Activated CD8-positive, alpha-beta T cell treated with anti-CD3 and anti-CD28 coated beads, Interleukin-2, amount 10 ng/mL, durations not matched to agents 7 days and 5 days (primary cell): ENCODE data around the gene PCDHGA12. TPM values are rescaled to one million over a fixed set of nuclear protein-coding genes. Genes with fewer than 3 reads are reported as not detected.

Experiments
- ATAC-seq: fragments of 150-1000 bp; cut with Tn5 transposase; one replicate; pipeline ENCODE4 v1.10.0; 2021; ENCODE audit warnings: moderate library complexity
- CTCF ChIA-PET: fragments of 350-600 bp; sonication (Branson Sonifier 250); formaldehyde crosslinking; loops from one replicate; lab custom pipeline; 2021; ENCODE audit warnings: antibody characterized with exemption; lab: Charles Lee
- POLR2A ChIA-PET: fragments of 350-600 bp; sonication (Branson Sonifier 250); formaldehyde crosslinking; loops from one replicate; lab custom pipeline; 2021; ENCODE audit warnings: antibody characterized with exemption; lab: Charles Lee
- DNase-seq: peaks from one replicate; pipeline ENCODE4 v3.0.0-alpha.2; 2020
- H3K27ac Mint-ChIP-seq: one replicate; pipeline ENCODE4 v1.8.0; 2021; ENCODE audit warnings: mild to moderate bottlenecking, mixed read lengths
- H3K27me3 Mint-ChIP-seq: one replicate; pipeline ENCODE4 v1.8.0; 2021; ENCODE audit warnings: low read depth, mixed read lengths
- H3K36me3 Mint-ChIP-seq: one replicate; pipeline ENCODE4 v1.8.0; 2021; ENCODE audit warnings: low read depth, mixed read lengths
- H3K4me1 Mint-ChIP-seq: one replicate; pipeline ENCODE4 v1.8.0; 2021; ENCODE audit warnings: low read depth, mixed read lengths
- H3K4me3 Mint-ChIP-seq: one replicate; pipeline ENCODE4 v1.8.0; 2021; ENCODE audit warnings: mild to moderate bottlenecking, mixed read lengths
- H3K9me3 Mint-ChIP-seq: one replicate; pipeline ENCODE4 v1.8.0; 2022; ENCODE audit warnings: mixed read lengths; ENCODE audit not compliant: insufficient read depth
- total RNA-seq, 2 experiments: library from RNA; stranded (reverse); gene quantifications; one replicate each; pipeline ENCODE4 v1.2.3, GENCODE V29; 2021

PCDHGA12 gene
- total RNA-seq, 2 experiments from 2014 or later, result not detected

GRCh38 chr5:141476132-141476911 lies 46.0 kb downstream of the PCDHGA12 start:
- ATAC-seq, result peak; percentile 27

GRCh38 chr5:141477044-141477575 lies 46.8 kb downstream of the PCDHGA12 start:
- Mint-ChIP-seq H3K4me3 (peak overlapping the region; percentile 62), H3K9me3 (no peaks in the 10 kb centered on the region), H3K27me3 (peaks cover 69% of the 10 kb centered on the region), H3K36me3 (peaks cover 3% of the 10 kb centered on the region), H3K27ac (no peak overlapping the region), H3K4me1 (peaks cover 29% of the 10 kb centered on the region)
- ChIA-PET CTCF (no interaction called here), POLR2A (no interaction called here)
- ATAC-seq, result no peak
- no peak for DNase-seq

More at GRCh38 chr5:141476132-141476911, 46.0 kb downstream of the PCDHGA12 start:
- ChIA-PET POLR2A (no interaction called here), CTCF (interaction anchor here (1.3 to 1.4 kb wide), 2 partner anchors 10 to 157 kb away, joined by 3 read pairs; no protein-coding TSS in a partner anchor)
- Mint-ChIP-seq H3K9me3 (no peaks in the 10 kb centered on the region), H3K27me3 (peaks cover 69% of the 10 kb centered on the region), H3K36me3 (peaks cover 3% of the 10 kb centered on the region), H3K4me1 (peaks cover 29% of the 10 kb centered on the region), H3K4me3 (peak overlapping the region; percentile 62), H3K27ac (no peak overlapping the region)
- DNase-seq, result no peak

- POLR2A ChIA-PET, result no interaction called here
- no peak for DNase-seq
- CTCF ChIA-PET, result interaction anchor here (1.5 to 1.6 kb wide), 2 partner anchors 29 to 35 kb away, joined by 4 read pairs; no protein-coding TSS in a partner anchor
- Mint-ChIP-seq H3K27ac (no peak overlapping the region), H3K4me3 (no peak overlapping the region), H3K4me1 (peaks cover 29% of the 10 kb centered on the region), H3K27me3 (peaks cover 74% of the 10 kb centered on the region), H3K36me3 (peaks cover 3% of the 10 kb centered on the region), H3K9me3 (no peaks in the 10 kb centered on the region)
- ATAC-seq, result no peak
Measured at GRCh38 chr5:141477815-141478214, 47.5 kb downstream of the PCDHGA12 start.

GRCh38 chr5:141478321-141478945 lies 48.1 kb downstream of the PCDHGA12 start:
- H3K4me1 Mint-ChIP-seq, result peaks cover 29% of the 10 kb centered on the region
- H3K27me3 Mint-ChIP-seq, result peaks cover 78% of the 10 kb centered on the region
- no peaks in the 10 kb centered on the region for H3K9me3 Mint-ChIP-seq
- H3K27ac Mint-ChIP-seq, result no peak overlapping the region
- POLR2A ChIA-PET, result no interaction called here
- CTCF ChIA-PET, result interaction anchor here (0.8 to 1.6 kb wide), 4 partner anchors 13 to 65 kb away, joined by 3 to 4 read pairs (median 4); partner anchors contain the start of gene PCDHGA10
- no peak for ATAC-seq
- H3K4me3 Mint-ChIP-seq, result no peak overlapping the region
- peaks cover 3% of the 10 kb centered on the region for H3K36me3 Mint-ChIP-seq
- no peak for DNase-seq

GRCh38 chr5:141479776-141480175 lies 49.5 kb downstream of the PCDHGA12 start:
- no peaks in the 10 kb centered on the region for H3K9me3 Mint-ChIP-seq
- CTCF ChIA-PET, result no interaction called here
- no peak for DNase-seq

More at GRCh38 chr5:141479776-141480175, 49.5 kb downstream of the PCDHGA12 start:
- Mint-ChIP-seq H3K4me3 (no peak overlapping the region), H3K27me3 (peaks cover 80% of the 10 kb centered on the region), H3K27ac (no peak overlapping the region), H3K4me1 (peaks cover 29% of the 10 kb centered on the region), H3K36me3 (peaks cover 3% of the 10 kb centered on the region)
- no peak for ATAC-seq
- POLR2A ChIA-PET, result no interaction called here

Other genes with a start within 250 kb of the PCDHGA12 start
- not detected for gene PCDHB16, start 248.1 kb upstream of the PCDHGA12 start, total RNA-seq
- gene PCDHB9, start 243.3 kb upstream of the PCDHGA12 start, total RNA-seq, result not detected
- gene PCDHB10, start 238.2 kb upstream of the PCDHGA12 start, total RNA-seq, result not detected
- not detected for gene PCDHB11, start 230.9 kb upstream of the PCDHGA12 start, total RNA-seq
- not detected for gene PCDHB12, start 221.8 kb upstream of the PCDHGA12 start, total RNA-seq
- gene PCDHB13, start 216.6 kb upstream of the PCDHGA12 start, total RNA-seq, result not detected
- not detected for gene PCDHB14, start 207.2 kb upstream of the PCDHGA12 start, total RNA-seq
- not detected for gene PCDHB15, start 185.1 kb upstream of the PCDHGA12 start, total RNA-seq
- gene SLC25A2, start 126.5 kb upstream of the PCDHGA12 start, total RNA-seq, result under 1 TPM; 0.39 to 0.84 TPM
- gene TAF7, start 109.7 kb upstream of the PCDHGA12 start, total RNA-seq, result 10 to 100 TPM; 65.5 to 67.0 TPM
- not detected for gene PCDHGA1, start 100.0 kb upstream of the PCDHGA12 start, total RNA-seq
- gene PCDHGA2, start 91.7 kb upstream of the PCDHGA12 start, total RNA-seq, result not detected
- not detected for gene PCDHGA3, start 86.7 kb upstream of the PCDHGA12 start, total RNA-seq
- gene PCDHGB1, start 80.4 kb upstream of the PCDHGA12 start, total RNA-seq, result not detected
- under 1 TPM in 1 of 2 experiments, not detected in 1; 0.10 TPM for gene PCDHGA4, start 75.5 kb upstream of the PCDHGA12 start, total RNA-seq
- gene PCDHGB2, start 70.5 kb upstream of the PCDHGA12 start, total RNA-seq, result under 1 TPM; 0.13 TPM
- under 1 TPM; 0.05 to 0.11 TPM for gene PCDHGA5, start 66.3 kb upstream of the PCDHGA12 start, total RNA-seq
- under 1 TPM; 0.16 to 0.26 TPM for gene PCDHGB3, start 60.3 kb upstream of the PCDHGA12 start, total RNA-seq
- gene PCDHGA6, start 56.6 kb upstream of the PCDHGA12 start, total RNA-seq, result under 1 TPM; 0.08 to 0.11 TPM
- not detected for gene PCDHGA7, start 47.8 kb upstream of the PCDHGA12 start, total RNA-seq
- not detected for gene PCDHGB4, start 42.8 kb upstream of the PCDHGA12 start, total RNA-seq
- not detected for gene PCDHGA8, start 37.9 kb upstream of the PCDHGA12 start, total RNA-seq
- under 1 TPM in 1 of 2 experiments, not detected in 1; 0.16 TPM for gene PCDHGB5, start 32.6 kb upstream of the PCDHGA12 start, total RNA-seq
- under 1 TPM in 1 of 2 experiments, not detected in 1; 0.08 TPM for gene PCDHGA9, start 27.7 kb upstream of the PCDHGA12 start, total RNA-seq
- not detected for gene PCDHGB6, start 22.5 kb upstream of the PCDHGA12 start, total RNA-seq
- not detected for gene PCDHGA10, start 17.5 kb upstream of the PCDHGA12 start, total RNA-seq
- gene PCDHGB7, start 12.8 kb upstream of the PCDHGA12 start, total RNA-seq, result not detected
- gene PCDHGA11, start 9.5 kb upstream of the PCDHGA12 start, total RNA-seq, result under 1 TPM in 1 of 2 experiments, not detected in 1; 0.05 TPM
- not detected for gene PCDHGC3, start 45.5 kb downstream of the PCDHGA12 start, total RNA-seq
- gene PCDHGC4, start 54.5 kb downstream of the PCDHGA12 start, total RNA-seq, result not detected
- not detected for gene PCDHGC5, start 58.6 kb downstream of the PCDHGA12 start, total RNA-seq
- gene DIAPH1, start 188.5 kb downstream of the PCDHGA12 start, total RNA-seq, result 100 to 1,000 TPM; 281 to 286 TPM
- 10 to 100 TPM; 88.1 to 91.8 TPM for gene HDAC3, start 206.3 kb downstream of the PCDHGA12 start, total RNA-seq
- 10 to 100 TPM; 36.9 to 37.1 TPM for gene RELL2, start 206.5 kb downstream of the PCDHGA12 start, total RNA-seq
- gene FCHSD1, start 220.9 kb downstream of the PCDHGA12 start, total RNA-seq, result 10 to 100 TPM; 46.9 to 47.8 TPM